Astrocyte (in vitro differentiated cells and primary cell): ENCODE measurements around the gene MPC2. TPM values are rescaled to one million over a fixed set of nuclear protein-coding genes. Genes with fewer than 3 reads are reported as not detected.

Source experiments
- DNase-seq: peaks from one replicate; pipeline ENCODE4 v3.0.0-alpha.2; 2010; ENCODE audit warnings: low read depth
- FAIRE-seq: peaks from 2 replicates; lab custom pipeline; 2011; peaks lifted over from hg19 to GRCh38; lab: Jason Lieb, UNC
- H2AFZ ChIP-seq: 2 replicates; pipeline ENCODE4 v1.6.0; 2012; ENCODE audit warnings: low read depth, low read length, inconsistent platforms
- H3K27ac ChIP-seq: 2 replicates; pipeline ENCODE4 v1.5.1; 2011; ENCODE audit warnings: low read depth, low read length, inconsistent platforms
- H3K27me3 ChIP-seq: 2 replicates; pipeline ENCODE4 v1.6.0; 2011; ENCODE audit warnings: low read length, inconsistent platforms; ENCODE audit not compliant: insufficient read depth
- H3K36me3 ChIP-seq: 2 replicates; pipeline ENCODE4 v1.5.1; 2011; ENCODE audit warnings: low read length, inconsistent platforms; ENCODE audit not compliant: insufficient read depth
- H3K4me1 ChIP-seq: 2 replicates; pipeline ENCODE4 v1.5.1; 2011; ENCODE audit warnings: low read length, inconsistent platforms; ENCODE audit not compliant: insufficient read depth
- H3K4me2 ChIP-seq: 2 replicates; pipeline ENCODE4 v1.6.0; 2012; ENCODE audit warnings: low read length, inconsistent platforms
- H3K4me3 ChIP-seq: 2 replicates; pipeline ENCODE4 v1.5.1; 2011; ENCODE audit warnings: low read depth, mild to moderate bottlenecking, low read length, inconsistent platforms; ENCODE audit not compliant: insufficient read depth
- H3K79me2 ChIP-seq: 2 replicates; pipeline ENCODE4 v1.6.0; 2012; ENCODE audit warnings: mild to moderate bottlenecking, low read length, inconsistent platforms; ENCODE audit not compliant: insufficient read depth
- H3K9ac ChIP-seq: 2 replicates; pipeline ENCODE4 v1.6.0; 2012; ENCODE audit warnings: mild to moderate bottlenecking, low read length, inconsistent platforms
- H3K9me3 ChIP-seq: 2 replicates; pipeline ENCODE4 v1.5.1; 2012; ENCODE audit warnings: low read depth, mild to moderate bottlenecking, low read length, inconsistent platforms; ENCODE audit not compliant: insufficient read depth
- H4K20me1 ChIP-seq: 2 replicates; pipeline ENCODE4 v1.6.0; 2012; ENCODE audit warnings: low read length, inconsistent platforms; ENCODE audit not compliant: insufficient read depth
- H3K27ac Mint-ChIP-seq: one replicate; pipeline ENCODE4 v1.8.0; 2021; ENCODE audit warnings: mild to moderate bottlenecking, mixed read lengths; ENCODE audit not compliant: unreplicated experiment
- H3K27me3 Mint-ChIP-seq: one replicate; pipeline ENCODE4 v1.8.0; 2021; ENCODE audit warnings: low read depth, mixed read lengths; ENCODE audit not compliant: unreplicated experiment
- H3K36me3 Mint-ChIP-seq: one replicate; pipeline ENCODE4 v1.8.0; 2021; ENCODE audit warnings: low read depth, mixed read lengths; ENCODE audit not compliant: unreplicated experiment
- H3K4me1 Mint-ChIP-seq: one replicate; pipeline ENCODE4 v1.8.0; 2021; ENCODE audit warnings: low read depth, mixed read lengths; ENCODE audit not compliant: unreplicated experiment
- H3K4me3 Mint-ChIP-seq: one replicate; pipeline ENCODE4 v1.8.0; 2021; ENCODE audit warnings: mild to moderate bottlenecking, moderate library complexity, mixed read lengths; ENCODE audit not compliant: unreplicated experiment
- H3K9me3 Mint-ChIP-seq: one replicate; pipeline ENCODE4 v1.8.0; 2021; ENCODE audit warnings: mild to moderate bottlenecking, mixed read lengths; ENCODE audit not compliant: unreplicated experiment
- CTCF ChIP-seq: IDR thresholded peaks from 2 replicates; pipeline ENCODE4 v1.5.1; 2011; ENCODE audit warnings: low read depth, mild to moderate bottlenecking, inconsistent platforms, low read length, moderate library complexity; ENCODE audit not compliant: insufficient read depth
- EZH2 ChIP-seq: IDR thresholded peaks from 2 replicates; pipeline ENCODE4 v1.6.1; 2012; ENCODE audit warnings: mild to moderate bottlenecking, low read length, inconsistent platforms; ENCODE audit not compliant: insufficient read depth
- total RNA-seq: library from RNA; stranded (reverse); gene quantifications from 2 replicates; pipeline ENCODE4 v1.2.1, GENCODE V29; 2021

Gene MPC2
- total RNA-seq, 1 donor from 2014 or later: 62.3 TPM

GRCh38 chr1:167882376-167882775 lies 54.5 kb downstream of the MPC2 start:
- H3K27me3 ChIP-seq: no peaks in the 10 kb centered on the region
- H3K36me3 ChIP-seq: no peaks in the 10 kb centered on the region
- H3K27ac ChIP-seq: no peak overlapping the region
- no peak overlapping the region for H3K9ac ChIP-seq
- no peak for TF ChIP-seq CTCF
- no peak for TF ChIP-seq EZH2
- no peaks in the 10 kb centered on the region for H3K9me3 ChIP-seq
- H2AFZ ChIP-seq: no peak overlapping the region
- H3K79me2 ChIP-seq: no peaks in the 10 kb centered on the region
- DNase-seq: no peak
- peaks cover 21% of the 10 kb centered on the region for H3K4me1 ChIP-seq
- no peak overlapping the region for H3K4me3 ChIP-seq
- no peak overlapping the region for H3K27ac Mint-ChIP-seq
- H4K20me1 ChIP-seq: no peaks in the 10 kb centered on the region
- no peak overlapping the region for H3K4me3 Mint-ChIP-seq
- no peaks in the 10 kb centered on the region for H3K36me3 Mint-ChIP-seq
- no peaks in the 10 kb centered on the region for H3K27me3 Mint-ChIP-seq
- no peak for FAIRE-seq
- H3K4me1 Mint-ChIP-seq: peaks cover 21% of the 10 kb centered on the region
- no peak overlapping the region for H3K4me2 ChIP-seq
- H3K9me3 Mint-ChIP-seq: peaks cover 3% of the 10 kb centered on the region

- peaks cover 21% of the 10 kb centered on the region for H3K4me1 ChIP-seq
- no peak overlapping the region for H3K4me3 Mint-ChIP-seq
- no peaks in the 10 kb centered on the region for H3K79me2 ChIP-seq
- no peaks in the 10 kb centered on the region for H3K9me3 ChIP-seq
- H3K4me3 ChIP-seq: no peak overlapping the region
- FAIRE-seq (no peak), DNase-seq (peak; percentile 13)
- H3K4me1 Mint-ChIP-seq: peaks cover 21% of the 10 kb centered on the region
- H3K9me3 Mint-ChIP-seq: peaks cover 3% of the 10 kb centered on the region
- no peak overlapping the region for H3K27ac Mint-ChIP-seq
- H3K9ac ChIP-seq: no peak overlapping the region
- no peaks in the 10 kb centered on the region for H4K20me1 ChIP-seq
- no peaks in the 10 kb centered on the region for H3K27me3 ChIP-seq
- peak overlapping the region; percentile 43 for H3K4me2 ChIP-seq
- H3K36me3 ChIP-seq: no peaks in the 10 kb centered on the region
- no peak overlapping the region for H2AFZ ChIP-seq
- no peaks in the 10 kb centered on the region for H3K27me3 Mint-ChIP-seq
- TF ChIP-seq EZH2: no peak
- TF ChIP-seq CTCF: no peak
- peak overlapping the region; percentile 30 for H3K27ac ChIP-seq
- no peaks in the 10 kb centered on the region for H3K36me3 Mint-ChIP-seq
Observed at GRCh38 chr1:167881786-167882185, 55.1 kb downstream of the MPC2 start.

GRCh38 chr1:167881069-167881468 lies 55.8 kb downstream of the MPC2 start:
- Histone ChIP-seq H3K4me2 (peak overlapping the region; percentile 43), H3K4me3 (no peak overlapping the region), H3K27me3 (no peaks in the 10 kb centered on the region), H3K9me3 (no peaks in the 10 kb centered on the region), H3K79me2 (no peaks in the 10 kb centered on the region), H3K9ac (no peak overlapping the region), H3K27ac (peak overlapping the region; percentile 33), H2AFZ (no peak overlapping the region), H4K20me1 (no peaks in the 10 kb centered on the region), H3K4me1 (peaks cover 21% of the 10 kb centered on the region), H3K36me3 (no peaks in the 10 kb centered on the region)
- FAIRE-seq (peak; percentile 62), DNase-seq (peak; percentile 74)
- H3K4me1 Mint-ChIP-seq: peaks cover 21% of the 10 kb centered on the region
- H3K36me3 Mint-ChIP-seq: no peaks in the 10 kb centered on the region
- peaks cover 3% of the 10 kb centered on the region for H3K9me3 Mint-ChIP-seq
- H3K27me3 Mint-ChIP-seq: no peaks in the 10 kb centered on the region
- H3K27ac Mint-ChIP-seq: no peak overlapping the region
- H3K4me3 Mint-ChIP-seq: no peak overlapping the region
- TF ChIP-seq CTCF: no peak
- TF ChIP-seq EZH2: no peak
